Mononuclear cell (primary cell): ENCODE results near the gene CTU1. TPM values are rescaled to one million over a fixed set of nuclear protein-coding genes. Genes with fewer than 3 reads are reported as not detected.

ENCODE experiments used
- H3K27me3 ChIP-seq: 2 replicates; pipeline ENCODE4 v1.6.0; 2011; ENCODE audit warnings: low read length, control low read depth; ENCODE audit not compliant: insufficient read depth
- H3K4me1 ChIP-seq: 2 replicates; pipeline ENCODE4 v1.5.1; 2011; ENCODE audit warnings: mild to moderate bottlenecking, low read length, control low read depth; ENCODE audit not compliant: insufficient read depth
- H3K4me3 ChIP-seq: 2 replicates; pipeline ENCODE4 v1.5.1; 2011; ENCODE audit warnings: mild to moderate bottlenecking, low read length, moderate library complexity
- H3K9me3 ChIP-seq: 2 replicates; pipeline ENCODE4 v1.5.1; 2011; ENCODE audit warnings: low read depth, mild to moderate bottlenecking, control low read depth, low read length
- total RNA-seq: library from RNA; depleted of rRNA; stranded (reverse); fragments of >200 nt; gene quantifications from one replicate; pipeline ENCODE4 v1.2.3, GENCODE V29; 2012

The CTU1 gene
- total RNA-seq, 1 donor: 1.9 TPM

DNA sequence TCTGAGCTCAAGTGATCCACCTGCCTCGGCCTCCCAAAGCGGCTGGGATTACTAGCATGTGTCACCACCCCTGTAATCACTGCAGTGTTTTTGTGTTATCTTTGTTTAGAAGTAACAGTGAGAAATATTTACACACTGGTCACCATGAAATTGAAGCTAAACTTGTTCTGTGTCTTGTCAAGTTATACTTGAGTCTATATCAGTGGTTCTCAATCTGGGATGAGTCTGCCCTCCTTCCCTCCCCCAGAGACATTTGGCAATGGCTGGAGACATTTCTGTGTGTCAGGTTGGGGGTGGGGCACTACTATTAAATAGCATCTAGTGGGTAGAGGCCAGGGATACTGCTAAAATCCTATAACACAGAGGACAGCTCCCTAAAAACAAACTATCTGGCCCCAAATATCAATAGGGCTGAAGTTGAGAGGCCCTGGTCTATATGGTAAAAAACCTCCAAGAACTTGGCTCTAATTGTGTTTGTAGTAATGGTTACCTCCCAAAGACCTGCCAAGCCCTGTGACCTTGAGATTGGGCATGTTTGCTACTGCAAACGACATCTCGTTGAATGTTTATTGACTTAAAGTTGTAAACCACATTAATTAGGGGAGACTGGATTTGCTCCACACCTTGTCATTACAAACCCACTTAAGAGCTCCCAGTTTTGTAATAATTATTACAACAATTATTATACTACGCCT lies 6.9 kb downstream of the CTU1 start:
- Histone ChIP-seq H3K27me3 (no peaks in the 10 kb centered on the region), H3K4me3 (no peak overlapping the region), H3K4me1 (peaks cover 9% of the 10 kb centered on the region), H3K9me3 (no peaks in the 10 kb centered on the region)

DNA sequence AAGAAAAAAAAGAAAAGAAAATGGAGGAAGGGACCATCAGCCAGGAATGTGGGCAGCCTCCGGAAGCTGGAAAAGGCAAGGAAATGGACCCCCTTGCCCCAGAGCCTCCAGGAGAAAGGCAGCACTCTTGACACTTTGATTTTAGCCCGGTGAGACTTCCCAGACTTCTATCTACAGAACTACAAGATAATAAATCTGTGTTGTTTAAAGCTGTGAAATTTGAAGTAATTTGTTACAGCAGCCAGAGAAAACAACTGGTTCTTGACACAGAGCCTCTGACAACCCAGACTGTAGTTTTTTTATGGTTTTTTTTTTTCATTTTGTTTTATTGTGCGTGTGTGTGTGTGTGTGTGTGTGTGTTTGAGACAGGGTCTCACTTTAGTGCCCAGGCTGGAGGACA lies 7.6 kb downstream of the CTU1 start:
- H3K27me3 ChIP-seq: no peaks in the 10 kb centered on the region
- H3K9me3 ChIP-seq: no peaks in the 10 kb centered on the region
- H3K4me3 ChIP-seq: no peak overlapping the region
- peaks cover 9% of the 10 kb centered on the region for H3K4me1 ChIP-seq

DNA sequence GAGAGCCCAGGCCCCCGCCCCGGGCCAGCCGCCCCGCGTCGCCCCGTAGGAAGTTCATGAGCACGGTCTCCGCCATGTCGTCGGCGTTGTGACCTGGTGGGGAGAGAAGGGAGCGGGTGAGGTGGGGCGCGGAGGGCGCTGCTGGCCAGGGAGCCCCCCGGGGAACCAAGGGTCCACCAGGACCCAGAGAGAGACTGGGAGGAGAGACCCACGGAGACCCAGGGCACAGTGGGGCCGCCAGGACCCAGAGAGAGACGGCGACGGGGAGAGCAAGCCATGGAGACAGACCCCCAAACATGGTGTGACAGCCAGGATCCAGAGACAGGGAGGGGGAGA lies 9.2 kb downstream of the CTU1 start:
- Histone ChIP-seq H3K9me3 (no peaks in the 10 kb centered on the region), H3K27me3 (no peaks in the 10 kb centered on the region), H3K4me3 (no peak overlapping the region), H3K4me1 (peaks cover 9% of the 10 kb centered on the region)

DNA sequence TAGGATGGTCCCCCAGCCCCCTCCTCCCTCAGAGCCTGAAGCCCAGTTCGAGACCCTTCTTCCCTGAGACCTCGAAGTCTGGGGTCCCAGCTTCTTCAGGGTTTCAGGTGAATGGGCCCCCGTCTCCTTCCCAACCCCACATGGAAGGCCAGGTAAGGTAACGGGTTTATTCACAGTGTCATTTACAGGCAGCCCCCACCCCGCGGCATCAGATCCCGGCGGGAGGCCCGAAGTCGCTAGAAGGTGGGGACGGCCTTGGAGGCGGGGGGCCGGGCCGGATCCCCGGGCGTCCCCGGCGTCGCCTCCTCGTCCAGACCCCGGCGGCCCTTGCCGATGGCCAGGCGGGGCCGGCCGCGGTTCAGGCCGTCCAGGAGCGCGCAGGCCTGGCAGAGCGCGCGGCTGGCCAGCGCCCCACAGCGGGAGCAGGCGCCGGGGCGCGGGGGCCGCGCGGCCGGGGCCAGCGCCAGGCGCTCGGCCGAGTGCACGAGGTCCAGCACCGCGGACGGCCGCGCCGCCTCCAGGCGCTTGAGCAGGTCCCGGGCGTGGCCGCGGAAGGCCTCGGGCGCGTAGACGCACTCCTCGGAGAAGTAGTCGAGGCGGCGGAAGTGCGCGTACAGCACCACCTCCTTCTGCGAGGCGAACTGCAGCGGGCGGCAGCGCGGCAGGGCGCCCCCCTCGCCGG lies 9.7 kb downstream of the CTU1 start:
- no peaks in the 10 kb centered on the region for H3K27me3 ChIP-seq

DNA sequence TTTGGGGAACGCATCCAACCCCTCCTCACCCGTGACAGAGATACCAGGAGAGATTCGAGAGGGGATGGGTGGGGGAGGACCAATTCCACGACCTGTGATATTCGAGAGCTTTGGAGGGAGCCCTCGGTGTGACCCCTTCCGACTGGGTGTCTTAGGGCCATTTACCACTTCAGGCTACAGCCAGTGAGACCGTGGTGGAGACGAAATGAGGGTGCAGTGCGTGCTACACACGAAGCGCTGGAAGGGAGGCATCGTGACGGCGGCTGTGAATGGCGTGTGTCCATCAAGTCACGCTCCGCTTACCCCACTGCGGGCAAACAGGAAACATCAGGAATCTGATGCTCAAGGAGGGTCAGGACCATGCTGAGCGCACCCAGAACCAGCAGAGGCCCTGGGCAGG lies 10.4 kb downstream of the CTU1 start:
- no peak overlapping the region for H3K4me3 ChIP-seq
- H3K27me3 ChIP-seq: no peaks in the 10 kb centered on the region
- H3K4me1 ChIP-seq: peaks cover 9% of the 10 kb centered on the region
- no peaks in the 10 kb centered on the region for H3K9me3 ChIP-seq

More for the DNA sequence above, 9.7 kb downstream of the CTU1 start:
- H3K4me1 ChIP-seq: peaks cover 9% of the 10 kb centered on the region
- no peak overlapping the region for H3K4me3 ChIP-seq
- no peaks in the 10 kb centered on the region for H3K9me3 ChIP-seq

DNA sequence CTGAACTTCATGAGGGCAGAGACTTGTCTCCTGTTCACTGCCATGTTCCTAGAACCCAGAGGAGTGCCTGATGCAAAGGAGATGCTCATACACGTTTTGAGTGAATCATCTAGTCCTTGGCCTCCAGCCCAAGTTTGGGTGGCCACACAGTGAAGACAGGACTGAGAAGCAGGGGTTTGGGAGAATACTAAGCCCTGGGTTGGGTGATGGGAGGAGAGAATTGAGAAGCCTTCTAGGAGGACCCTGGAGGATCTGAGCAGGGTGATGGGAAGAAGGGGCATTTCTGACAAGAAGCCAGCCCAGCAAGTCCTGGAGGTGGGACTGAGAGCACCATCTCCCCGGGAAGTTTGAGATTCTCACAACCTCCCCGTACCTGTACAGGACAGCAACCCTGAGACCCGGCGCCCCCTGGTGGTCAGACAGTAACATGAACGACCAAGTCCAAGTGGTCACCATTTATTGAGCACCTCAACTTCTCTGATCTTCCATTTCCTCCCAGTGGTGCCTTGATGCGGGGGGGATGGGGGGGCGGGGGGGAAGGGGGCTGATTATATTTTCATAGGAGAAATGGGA lies 11.0 kb downstream of the CTU1 start:
- H3K4me3 ChIP-seq: no peak overlapping the region
- no peaks in the 10 kb centered on the region for H3K9me3 ChIP-seq
- no peaks in the 10 kb centered on the region for H3K27me3 ChIP-seq
- H3K4me1 ChIP-seq: peaks cover 9% of the 10 kb centered on the region

DNA sequence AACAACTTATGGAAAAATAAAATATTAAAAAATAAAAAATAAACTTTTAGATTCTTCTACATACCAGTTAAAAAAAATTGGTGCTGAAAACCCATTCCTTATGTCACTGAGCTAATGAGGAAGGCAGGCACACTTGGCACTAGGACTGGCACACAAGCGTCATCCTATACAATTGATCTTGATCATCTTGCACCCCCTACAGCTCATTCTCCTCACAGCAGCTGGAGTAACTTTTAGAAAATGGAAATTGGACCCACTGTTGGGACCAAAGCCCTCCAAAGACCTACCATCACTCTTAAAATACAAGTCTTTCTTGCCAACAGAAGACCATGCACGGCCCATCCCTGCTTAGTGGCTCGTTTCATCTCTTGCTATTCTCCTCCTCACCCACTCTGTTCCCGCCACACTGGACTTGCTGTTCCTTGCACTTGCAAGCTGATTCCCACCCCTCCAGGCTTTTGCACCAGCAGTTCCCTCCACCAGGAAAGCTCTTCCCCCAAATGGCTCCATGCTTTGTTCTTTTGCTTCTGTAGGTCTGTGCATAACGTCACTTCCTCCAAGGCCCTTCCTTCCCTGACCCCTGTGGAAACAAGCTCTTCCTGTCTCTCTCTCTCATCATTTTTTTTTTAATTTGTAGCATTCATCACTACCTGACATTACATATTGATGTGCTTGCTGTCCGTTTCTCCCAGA lies 11.6 kb downstream of the CTU1 start:
- Histone ChIP-seq H3K4me3 (no peak overlapping the region), H3K9me3 (no peaks in the 10 kb centered on the region), H3K27me3 (no peaks in the 10 kb centered on the region), H3K4me1 (peaks cover 9% of the 10 kb centered on the region)

DNA sequence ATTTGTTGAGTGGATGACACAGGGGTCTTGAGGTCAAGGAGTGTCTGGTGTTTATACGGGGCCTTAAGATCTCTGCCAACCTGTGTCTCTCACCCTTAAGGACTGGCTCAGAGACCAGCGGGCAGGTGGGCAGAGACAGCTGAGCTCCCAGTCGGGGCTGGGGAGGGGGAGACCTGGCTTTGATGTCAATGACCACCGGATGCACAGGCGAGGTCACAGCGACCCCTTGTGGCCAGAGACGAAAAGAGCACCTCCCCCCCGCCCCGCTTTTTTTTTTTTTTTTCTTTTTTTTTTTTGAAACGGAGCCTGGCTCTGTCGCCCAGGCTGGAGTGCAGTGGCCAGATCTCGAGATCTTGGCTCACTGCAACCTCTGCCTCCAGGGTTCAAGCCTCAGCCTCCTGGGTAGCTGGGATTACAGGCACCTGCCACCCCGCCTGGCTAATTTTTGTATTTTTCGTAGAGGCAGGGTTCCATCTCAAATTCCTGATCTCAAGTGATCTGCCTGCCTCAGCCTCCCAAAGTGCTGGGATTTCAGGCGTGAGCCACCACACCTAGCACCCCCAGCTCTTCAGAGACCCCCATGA lies 13.4 kb downstream of the CTU1 start:
- peaks cover 9% of the 10 kb centered on the region for H3K4me1 ChIP-seq
- no peaks in the 10 kb centered on the region for H3K9me3 ChIP-seq
- no peak overlapping the region for H3K4me3 ChIP-seq
- H3K27me3 ChIP-seq: no peaks in the 10 kb centered on the region

DNA sequence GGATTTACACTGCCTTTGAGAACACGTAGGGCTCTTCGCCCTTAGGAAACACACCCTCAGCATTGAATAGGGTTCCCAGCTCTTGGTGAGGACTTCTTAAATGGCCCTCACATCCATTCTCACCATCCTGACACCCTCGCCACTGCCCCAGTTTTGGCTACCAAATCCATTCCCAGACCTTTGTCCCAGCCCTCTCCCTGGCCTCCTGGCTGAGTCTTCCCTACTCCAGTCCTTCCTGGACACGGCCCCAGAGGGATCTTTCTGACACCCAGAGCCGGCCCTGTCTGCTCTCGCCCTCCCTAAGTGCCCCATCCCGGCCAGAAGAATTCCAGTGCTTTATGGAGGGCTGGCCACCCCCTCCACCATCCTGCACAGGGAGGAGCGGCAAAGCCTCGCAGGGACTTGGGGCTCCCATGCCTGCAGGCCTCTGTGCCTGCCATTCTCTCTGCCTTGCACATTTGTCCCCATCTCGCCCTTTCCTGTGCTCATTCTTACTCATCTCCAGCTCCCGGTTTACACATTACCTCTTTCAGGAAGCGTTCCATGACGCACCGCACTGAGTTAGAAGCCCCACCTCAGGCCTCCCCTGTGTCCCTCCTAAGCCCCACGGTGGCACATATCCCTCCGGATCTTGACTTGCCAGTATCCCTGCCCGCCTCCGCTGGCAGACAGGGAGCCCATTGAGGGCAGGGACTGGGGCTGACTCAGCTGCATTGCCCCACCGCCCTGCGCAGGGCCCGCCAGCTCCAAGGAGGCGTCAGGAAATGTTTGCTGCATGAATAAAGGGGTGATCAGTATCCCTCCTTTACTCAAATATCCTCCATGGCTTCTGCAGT lies 14.5 kb downstream of the CTU1 start:
- peaks cover 9% of the 10 kb centered on the region for H3K4me1 ChIP-seq
- H3K9me3 ChIP-seq: no peaks in the 10 kb centered on the region
- H3K27me3 ChIP-seq: no peaks in the 10 kb centered on the region
- no peak overlapping the region for H3K4me3 ChIP-seq

DNA sequence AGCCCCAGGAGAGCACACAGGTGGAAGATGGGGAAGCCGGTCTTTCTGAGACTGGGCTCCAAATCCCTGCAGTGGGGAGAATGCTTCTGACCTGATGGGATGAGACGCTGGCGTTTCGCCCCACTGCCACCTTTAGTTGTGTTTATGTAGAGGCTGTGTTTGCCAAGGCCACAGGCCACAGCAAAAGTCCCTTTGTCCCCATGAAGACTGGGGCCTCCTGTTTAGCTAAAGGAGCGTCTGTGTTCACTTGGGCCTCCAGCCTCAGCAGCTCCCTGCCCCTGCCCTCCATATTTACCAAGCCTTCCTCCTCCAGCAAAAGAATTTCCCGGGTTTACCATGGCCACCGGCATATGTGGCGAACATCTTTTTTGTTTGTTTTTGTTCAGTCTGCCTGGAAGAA lies 15.1 kb downstream of the CTU1 start:
- Histone ChIP-seq H3K9me3 (no peaks in the 10 kb centered on the region), H3K4me1 (peaks cover 9% of the 10 kb centered on the region), H3K27me3 (no peaks in the 10 kb centered on the region), H3K4me3 (no peak overlapping the region)

DNA sequence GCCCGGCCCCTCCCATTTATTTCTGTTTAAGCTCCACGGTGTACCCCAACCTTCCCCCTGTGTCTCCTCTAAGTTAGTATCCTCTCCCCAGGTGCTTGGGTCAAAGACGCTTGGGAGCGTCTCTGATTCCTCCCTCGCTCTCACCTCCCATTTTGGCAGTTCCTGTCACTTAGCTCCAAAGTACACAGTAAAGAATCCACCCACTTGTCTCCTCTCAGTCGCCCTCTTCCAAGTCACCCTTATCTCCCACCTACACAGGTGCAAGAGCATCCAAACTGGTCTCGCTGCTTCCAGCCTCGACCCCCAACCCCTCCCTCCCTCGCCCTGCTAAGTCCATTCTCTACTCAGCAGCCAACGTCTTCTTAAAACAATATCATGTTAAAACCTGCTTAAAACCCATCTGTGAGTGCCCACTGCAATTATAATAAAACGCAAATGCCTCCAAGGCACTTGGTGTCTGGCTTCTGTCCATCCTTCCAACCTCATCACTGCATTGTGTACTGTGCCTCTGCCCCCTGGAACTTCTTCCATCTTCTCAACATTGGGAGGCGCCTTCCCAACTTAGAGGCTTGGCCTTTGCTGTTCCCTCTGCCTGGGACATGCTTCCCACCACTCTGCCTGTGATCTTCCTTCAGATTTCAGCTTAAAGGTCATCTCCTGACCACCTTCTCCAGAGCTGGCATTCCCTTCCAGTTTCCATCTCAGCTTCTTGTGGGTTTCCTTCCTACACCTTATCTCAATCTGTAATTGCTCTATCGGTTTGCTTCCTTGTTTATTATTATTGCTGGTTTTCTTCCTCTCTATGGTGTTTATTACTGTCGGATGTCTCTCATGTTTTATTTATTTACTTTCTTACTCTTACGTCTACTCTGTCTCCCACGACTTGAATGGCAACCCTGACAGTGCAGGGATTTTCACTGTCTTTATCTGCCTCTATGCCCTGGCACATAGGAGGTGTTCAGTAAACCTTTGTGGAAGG lies 16.0 kb downstream of the CTU1 start:
- Histone ChIP-seq H3K4me3 (no peak overlapping the region), H3K9me3 (no peaks in the 10 kb centered on the region), H3K4me1 (peaks cover 7% of the 10 kb centered on the region), H3K27me3 (no peaks in the 10 kb centered on the region)

DNA sequence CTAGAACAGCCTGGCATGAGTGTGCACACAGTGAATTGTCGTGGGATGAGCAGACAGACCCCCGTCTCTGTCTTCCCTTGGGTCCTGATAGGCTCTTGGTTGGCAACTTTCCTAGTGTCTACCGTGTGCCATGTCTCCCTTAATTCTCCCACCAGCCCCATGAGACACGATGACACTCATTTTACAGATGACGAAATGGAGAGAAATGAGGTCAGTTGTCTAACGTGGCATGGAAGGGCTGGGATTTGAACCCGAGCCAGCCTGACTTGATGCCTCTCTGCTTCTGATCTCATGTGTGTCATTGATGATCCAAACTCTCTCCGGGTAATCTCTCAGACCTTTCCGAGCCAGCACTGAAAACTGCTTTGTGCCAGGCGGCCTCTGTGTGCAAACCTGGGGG lies 17.1 kb downstream of the CTU1 start:
- no peaks in the 10 kb centered on the region for H3K9me3 ChIP-seq
- no peaks in the 10 kb centered on the region for H3K4me1 ChIP-seq
- no peak overlapping the region for H3K4me3 ChIP-seq
- no peaks in the 10 kb centered on the region for H3K27me3 ChIP-seq

DNA sequence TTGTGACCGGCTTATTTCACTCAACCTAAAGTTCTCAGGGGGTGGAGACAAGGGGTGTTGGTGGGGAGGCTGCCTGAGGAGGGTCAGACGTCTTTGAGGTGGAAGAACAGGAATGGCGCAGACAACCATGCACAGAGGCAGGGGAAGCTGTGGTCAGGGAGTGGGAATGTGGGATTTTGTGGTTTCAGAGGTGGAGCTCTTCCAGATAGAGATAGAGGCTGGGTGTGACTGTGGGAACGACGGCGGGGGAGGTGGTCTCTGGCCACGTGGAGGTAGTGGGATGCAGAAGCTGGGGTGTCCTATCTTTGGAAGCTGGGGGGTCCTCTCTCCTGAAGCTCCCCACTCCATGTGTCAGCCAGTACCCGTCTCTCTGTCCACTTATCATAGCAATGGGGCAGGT lies 17.7 kb downstream of the CTU1 start:
- no peak overlapping the region for H3K4me3 ChIP-seq
- no peaks in the 10 kb centered on the region for H3K27me3 ChIP-seq
- no peaks in the 10 kb centered on the region for H3K4me1 ChIP-seq
- no peaks in the 10 kb centered on the region for H3K9me3 ChIP-seq

DNA sequence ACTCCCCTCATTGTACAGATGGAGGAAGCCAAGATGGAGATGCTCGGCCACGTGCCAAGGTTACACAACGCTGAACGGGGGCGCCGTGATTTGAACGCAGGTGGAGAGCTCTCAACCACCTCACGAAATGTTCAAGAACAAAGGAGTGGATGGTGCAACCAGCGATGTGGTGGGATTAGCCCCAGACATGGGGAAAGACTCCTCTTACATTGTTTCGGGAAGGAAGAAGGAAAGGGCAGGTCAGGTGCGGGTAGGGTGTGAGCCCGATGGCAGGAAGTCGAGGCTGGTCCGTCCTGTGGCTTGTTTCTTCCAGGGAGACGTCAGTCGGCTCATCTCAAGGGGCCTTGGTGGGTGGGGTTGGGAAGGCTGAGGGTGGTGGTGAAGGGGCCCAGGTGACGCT lies 18.4 kb downstream of the CTU1 start:
- H3K4me3 ChIP-seq: no peak overlapping the region
- H3K9me3 ChIP-seq: no peaks in the 10 kb centered on the region
- no peaks in the 10 kb centered on the region for H3K4me1 ChIP-seq
- no peaks in the 10 kb centered on the region for H3K27me3 ChIP-seq
